HL-60 (cell line): ENCODE measurements around the gene CENPM.

Experiments
- DNase-seq, 2 experiments: peaks; one replicate each; pipeline ENCODE4 v3.0.0-alpha.2; 2010 to 2020; ENCODE audit warnings: low read depth in 1 of 2, low spot score in 1 of 2
- H3K27ac ChIP-seq: fragments of 250-450 bp; sonication (Bioruptor Pico); replicated peaks from 2 replicates; pipeline ENCODE4 v1.5.1; 2020; ENCODE audit warnings: mild to moderate bottlenecking, moderate library complexity
- H3K27me3 ChIP-seq: fragments of 250-450 bp; sonication (Bioruptor Pico); 2 replicates; pipeline ENCODE4 v1.5.1; 2021; ENCODE audit warnings: mild to moderate bottlenecking, moderate library complexity; ENCODE audit not compliant: insufficient read depth, poor library complexity, severe bottlenecking
- H3K4me3 ChIP-seq: replicated peaks from 2 replicates; pipeline ENCODE4 v1.5.1; 2011; ENCODE audit warnings: mild to moderate bottlenecking, control low read depth, low read length; ENCODE audit not compliant: insufficient read depth
- CTCF ChIP-seq: IDR thresholded peaks from one replicate; pipeline ENCODE4 v1.5.1; 2011; ENCODE audit warnings: low read length, control low read depth, inconsistent platforms; ENCODE audit not compliant: insufficient read depth
- POLR2AphosphoS5 ChIP-seq: IDR thresholded peaks from 2 replicates; pipeline ENCODE4 v1.6.1; 2012; ENCODE audit warnings: low read depth
- REST ChIP-seq: IDR thresholded peaks from 2 replicates; pipeline ENCODE4 v1.6.1; 2012; ENCODE audit warnings: low read depth; ENCODE audit not compliant: insufficient replicate concordance
- microRNA-seq: library from miRNA; unstranded; fragments of <30 nt; microRNA quantifications from one replicate; pipeline ENCODE4, GENCODE V29; 2018

CENPM gene

GRCh38 chr22:41891407-41891806, 55.5 kb downstream of the CENPM start:
- no peaks in the 10 kb centered on the region for H3K27me3 ChIP-seq
- no peak for DNase-seq

More at GRCh38 chr22:41891407-41891806, 55.5 kb downstream of the CENPM start:
- TF ChIP-seq POLR2AphosphoS5 (no peak), CTCF (no peak), REST (no peak)
- H3K27ac ChIP-seq = no peak overlapping the region
- H3K4me3 ChIP-seq = no peak overlapping the region

Small RNAs within 50 kb of the gene (microRNA-seq; reads per million reads assigned to microRNA genes)
- 804 reads per million, percentile 86 among the genes with 10 or more reads in this experiment for gene MIR33A
